ENCODE measurements around the gene NOL8.

The NOL8 gene

GRCh38 chr9:92263131-92263530 is 62.0 kb downstream of the NOL8 start:
- DNase-seq = no peak

DNA sequence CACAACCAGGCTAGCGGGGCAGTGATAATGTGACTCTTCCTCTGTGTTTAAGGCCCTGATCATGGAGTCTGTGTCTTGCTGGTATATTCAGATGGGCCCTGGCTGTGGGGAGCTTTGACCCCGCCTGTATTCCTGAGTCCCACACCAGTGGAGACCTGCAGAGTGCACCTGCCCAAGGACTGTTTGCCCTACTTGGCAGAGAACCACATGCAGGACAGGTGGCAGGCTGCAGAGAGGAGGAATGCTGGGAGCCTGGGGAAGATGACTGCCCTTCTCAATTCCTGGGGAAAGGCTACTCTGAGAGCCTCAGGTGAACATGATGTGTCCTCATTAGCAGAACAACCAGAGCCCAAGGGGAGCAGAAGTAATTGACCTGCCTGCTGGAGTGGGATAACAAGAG is 67.8 kb downstream of the NOL8 start:
- no peak for DNase-seq

- no peak for DNase-seq
Measured at GRCh38 chr9:92254381-92255337, 70.5 kb downstream of the NOL8 start.

- DNase-seq = no peak
Measured at GRCh38 chr9:92253656-92254055, 71.5 kb downstream of the NOL8 start.

DNA sequence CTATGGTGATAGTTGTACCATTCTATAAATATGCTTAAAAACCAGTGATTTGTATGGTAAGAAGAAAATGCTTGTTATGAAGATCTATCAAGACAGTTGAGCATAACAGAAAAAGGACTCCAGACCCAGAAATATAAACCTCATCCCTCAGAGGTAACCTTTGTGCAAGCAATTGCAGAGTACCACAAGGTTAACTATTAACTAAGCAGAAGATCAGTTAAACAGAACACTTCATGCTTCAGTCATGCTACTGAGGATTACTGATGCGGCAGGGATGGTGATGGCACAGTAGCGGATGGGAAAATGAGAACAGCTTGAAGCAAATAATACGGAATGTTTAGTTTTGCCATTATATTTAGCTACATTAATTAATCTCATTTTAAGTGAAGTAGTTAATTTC is 77.2 kb downstream of the NOL8 start:
- no peak for DNase-seq

Measured in inflammatory macrophage treated with lipopolysaccharide for 4 hours (primary cell).